ACC112 (cell line): ENCODE measurements around the gene MYLK2.

Experiments used
- H2AFZ ChIP-seq: fragments of 200-600 bp; sonication (generic); one replicate; pipeline ENCODE4 v1.6.0; 2017; ENCODE audit warnings: antibody characterized with exemption, low read length; ENCODE audit not compliant: unreplicated experiment
- H3K27ac ChIP-seq: fragments of 200-600 bp; sonication (generic); 2 replicates; pipeline ENCODE4 v1.5.1; 2014; ENCODE audit warnings: low read depth, mild to moderate bottlenecking, antibody characterized with exemption, low read length, moderate library complexity
- H3K27me3 ChIP-seq: fragments of 200-600 bp; sonication (generic); 2 replicates; pipeline ENCODE4 v1.6.1; 2014; ENCODE audit warnings: mild to moderate bottlenecking, antibody characterized with exemption, low read length, moderate library complexity, mixed read lengths; ENCODE audit not compliant: insufficient read depth
- H3K36me3 ChIP-seq: fragments of 200-600 bp; sonication (generic); 2 replicates; pipeline ENCODE4 v1.6.1; 2016; ENCODE audit warnings: mild to moderate bottlenecking, antibody characterized with exemption, low read length, moderate library complexity, mixed read lengths; ENCODE audit not compliant: insufficient read depth
- H3K4me1 ChIP-seq: fragments of 200-600 bp; sonication (generic); one replicate; pipeline ENCODE4 v1.6.1; 2016; ENCODE audit warnings: low read length, mixed read lengths; ENCODE audit not compliant: insufficient read depth, unreplicated experiment, control insufficient read depth
- H3K4me3 ChIP-seq: fragments of 200-600 bp; sonication (generic); 2 replicates; pipeline ENCODE4 v1.5.1; 2014; ENCODE audit warnings: mild to moderate bottlenecking, low read depth, low read length
- H3K79me2 ChIP-seq: fragments of 200-600 bp; sonication (generic); one replicate; pipeline ENCODE4 v1.6.0; 2016; ENCODE audit warnings: low read length; ENCODE audit not compliant: control insufficient read depth, unreplicated experiment, insufficient read depth

The MYLK2 gene

DNA sequence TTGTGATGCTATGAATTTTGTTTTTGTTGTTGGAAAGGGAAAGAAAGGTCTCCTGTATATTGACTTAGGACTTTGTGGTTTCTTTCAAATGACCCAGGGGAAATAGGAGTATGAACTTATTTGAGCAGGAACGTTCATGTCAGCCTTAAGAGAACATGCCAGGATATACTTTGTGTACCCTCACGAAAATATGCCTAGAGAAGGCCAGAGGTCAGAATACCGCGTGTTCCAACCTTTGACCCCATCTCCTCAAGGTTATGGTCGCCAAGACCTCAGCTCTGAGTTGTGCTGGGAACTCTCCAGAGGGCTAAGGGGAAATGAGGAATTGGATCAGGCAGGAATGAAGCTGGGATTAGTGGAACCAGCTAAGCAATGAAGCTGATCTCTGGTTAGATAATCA lies 62.8 kb downstream of the MYLK2 start:
- no peaks in the 10 kb centered on the region for H3K36me3 ChIP-seq
- peaks cover 15% of the 10 kb centered on the region for H3K27me3 ChIP-seq
- no peak overlapping the region for H3K27ac ChIP-seq
- no peaks in the 10 kb centered on the region for H3K4me1 ChIP-seq
- H3K4me3 ChIP-seq, result no peak overlapping the region
- no peaks in the 10 kb centered on the region for H3K79me2 ChIP-seq
- H2AFZ ChIP-seq, result no peak overlapping the region

GRCh38 chr20:31883829-31884228 lies 64.7 kb downstream of the MYLK2 start:
- peaks cover 23% of the 10 kb centered on the region for H3K27me3 ChIP-seq
- H3K36me3 ChIP-seq, result no peaks in the 10 kb centered on the region
- H3K27ac ChIP-seq, result no peak overlapping the region
- no peak overlapping the region for H3K4me3 ChIP-seq
- no peaks in the 10 kb centered on the region for H3K4me1 ChIP-seq
- H3K79me2 ChIP-seq, result no peaks in the 10 kb centered on the region
- no peak overlapping the region for H2AFZ ChIP-seq
